Fibroblast of skin of right biceps (primary cell): Measurements from ENCODE around the gene CLEC5A.
"Not testable (repeated sequence)": the region's sequence is repeated elsewhere in the genome, so short reads cannot be mapped to it uniquely, and the experiment has no call there.

Experiments
- DNase-seq: peaks from one replicate; pipeline ENCODE4 v3.0.0-alpha.2; 2013

Gene CLEC5A

GRCh38 chr7:141946796-141947195 lies at the start of gene CLEC5A:
TSS of gene CLEC5A (minus strand) at chr7:141946974. CDS start at chr7:141946292, 682 bp downstream.
- no peak for DNase-seq

DNA sequence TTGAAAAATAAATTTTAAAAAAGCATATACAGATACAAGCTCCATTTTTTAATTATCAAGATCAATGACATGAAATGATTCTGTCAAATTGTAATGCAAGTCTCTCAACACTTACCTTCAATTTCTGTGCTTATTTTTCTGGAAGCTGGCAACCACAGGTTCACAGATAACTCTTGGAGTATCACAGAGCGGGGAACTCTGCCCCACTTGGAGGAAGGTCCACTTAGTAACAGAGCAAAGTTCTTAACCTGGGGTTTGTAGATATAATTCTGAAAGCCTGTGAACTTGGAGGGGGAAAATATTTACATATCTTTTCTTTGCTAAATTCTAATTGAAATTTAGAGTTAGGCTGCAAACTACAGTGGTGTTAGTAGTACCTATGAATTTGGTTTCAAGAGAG lies 46.6 kb upstream of the CLEC5A start:
- DNase-seq, result no peak

- DNase-seq, result no peak
Observed at GRCh38 chr7:141992688-141993087, 45.9 kb upstream of the CLEC5A start.

- DNase-seq, result no peak
Observed at GRCh38 chr7:141992156-141992555, 45.4 kb upstream of the CLEC5A start.

GRCh38 chr7:141991140-141991539 lies 44.4 kb upstream of the CLEC5A start:
- DNase-seq, result no peak

DNA sequence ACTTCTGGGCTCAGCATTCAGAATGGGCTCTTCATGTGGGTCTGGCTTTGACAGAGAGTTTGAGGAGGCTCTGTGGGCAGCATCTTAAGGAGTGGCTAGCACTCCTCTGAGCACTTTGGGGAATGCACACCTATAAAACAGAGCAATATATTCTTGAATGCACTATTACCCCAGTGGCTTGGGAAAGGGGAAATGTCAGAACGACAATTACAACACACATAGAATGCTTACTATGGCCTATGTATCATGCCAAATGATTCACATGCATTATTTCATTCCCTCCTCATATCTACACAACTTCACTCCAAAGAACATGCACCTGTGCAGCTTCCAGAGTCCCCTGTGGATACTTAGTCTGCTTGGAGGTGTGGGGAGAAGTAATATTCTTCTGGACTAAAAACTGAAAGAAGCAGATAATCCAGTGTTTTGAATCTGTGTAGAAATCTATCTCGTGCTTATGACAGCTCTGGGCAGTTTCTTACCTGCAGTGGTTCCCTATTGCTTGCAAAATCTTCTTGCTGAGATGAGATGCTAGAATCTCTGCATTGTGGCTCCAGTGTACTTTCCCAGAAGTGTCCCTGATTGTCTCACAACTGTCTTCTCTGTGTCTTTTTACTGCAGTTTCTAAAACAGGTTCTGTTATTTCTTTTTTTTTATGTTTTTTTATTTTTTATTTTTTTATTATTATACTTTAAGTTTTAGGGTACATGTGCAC lies 43.4 kb upstream of the CLEC5A start:
- no peak for DNase-seq

DNA sequence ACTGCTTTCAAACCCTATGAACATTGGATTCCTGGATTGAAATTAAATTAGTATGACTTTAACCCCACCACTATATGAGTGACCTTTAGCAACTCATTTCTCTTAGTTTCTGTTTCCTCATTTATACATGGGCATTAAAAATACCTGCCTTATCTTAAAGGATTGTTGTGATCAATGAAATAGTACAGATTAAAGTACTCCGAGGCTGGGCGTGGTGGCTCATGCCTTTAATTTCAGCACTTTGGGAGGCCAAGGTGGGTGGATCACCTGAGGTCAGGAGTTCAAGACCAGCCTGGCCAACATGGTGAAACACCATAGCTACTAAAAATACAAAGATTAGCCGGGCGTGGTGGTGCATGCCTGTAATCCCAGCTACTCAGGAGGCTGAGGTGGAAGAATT lies 41.0 kb upstream of the CLEC5A start:
- not testable (repeated sequence) for DNase-seq

- DNase-seq, result no peak
Observed at GRCh38 chr7:141986923-141987322, 40.1 kb upstream of the CLEC5A start.

DNA sequence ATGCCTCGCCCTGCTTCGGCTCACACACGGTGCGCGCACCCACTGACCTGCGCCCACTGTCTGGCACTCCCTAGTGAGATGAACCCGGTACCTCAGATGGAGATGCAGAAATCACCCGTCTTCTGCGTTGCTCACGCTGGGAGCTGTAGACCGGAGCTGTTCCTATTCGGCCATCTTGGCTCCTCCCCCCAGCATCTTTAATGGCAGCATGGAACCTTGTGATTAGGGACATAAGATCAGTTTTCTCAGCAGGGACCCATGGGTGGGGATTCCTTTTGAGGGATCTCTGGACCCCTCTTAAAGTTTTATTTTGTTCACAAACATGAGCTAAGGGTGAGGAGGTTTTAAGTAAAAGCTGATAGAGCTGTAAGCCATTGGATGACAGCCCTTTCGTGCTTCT lies 39.2 kb upstream of the CLEC5A start:
- DNase-seq, result not testable (repeated sequence)

DNA sequence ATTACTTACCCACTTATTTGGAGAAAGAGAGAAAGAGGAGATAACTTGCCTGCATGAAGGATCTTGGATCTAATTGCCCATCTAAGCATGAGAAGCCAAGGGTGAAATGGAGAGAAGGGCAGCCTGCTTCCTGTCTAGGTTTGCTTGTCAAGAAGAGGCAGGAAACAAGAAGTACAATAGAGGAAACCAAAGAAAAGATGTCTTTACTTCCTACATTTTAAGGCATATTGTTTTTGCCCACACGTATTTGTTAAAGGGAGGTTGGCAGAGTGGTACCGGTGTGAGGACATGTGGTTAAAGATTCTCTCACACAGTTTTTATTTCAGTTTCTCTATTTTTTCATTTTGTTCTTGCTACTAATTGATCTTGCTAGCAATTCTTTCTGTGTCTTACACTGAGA lies 32.8 kb upstream of the CLEC5A start:
- no peak for DNase-seq

DNA sequence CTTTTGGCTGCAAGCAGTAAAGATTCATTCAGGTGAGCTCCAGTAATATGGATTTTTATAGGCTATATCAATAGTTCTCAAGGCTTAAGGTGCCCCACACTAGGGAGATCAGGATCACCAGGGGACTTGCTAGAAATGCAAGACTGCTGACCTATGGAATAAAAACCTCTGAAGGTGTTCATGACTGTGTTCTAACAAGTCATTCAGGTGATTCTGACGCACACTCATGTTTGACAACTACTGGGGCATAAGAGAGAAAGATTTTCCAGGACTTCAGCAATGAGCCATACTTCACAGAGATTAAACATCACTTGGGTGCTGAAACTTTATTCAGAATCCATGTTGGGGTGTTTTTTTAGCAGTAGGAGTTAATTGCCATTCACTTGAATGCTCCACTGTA lies 31.6 kb upstream of the CLEC5A start:
- DNase-seq, result no peak

- no peak for DNase-seq
Observed at GRCh38 chr7:141976524-141977245, 29.9 kb upstream of the CLEC5A start.

- peak; percentile 7 for DNase-seq
Observed at GRCh38 chr7:141975806-141976523, 29.2 kb upstream of the CLEC5A start.

- no peak for DNase-seq
Observed at GRCh38 chr7:141974831-141975230, 28.1 kb upstream of the CLEC5A start.

GRCh38 chr7:141973673-141974072 lies 26.9 kb upstream of the CLEC5A start, which contains the start of gene TAS2R38:
TSS of gene TAS2R38 (minus strand) at chr7:141973773. CDS start at chr7:141973689, 84 bp downstream.
- no peak for DNase-seq

GRCh38 chr7:141960687-141961422 lies 14.1 kb upstream of the CLEC5A start:
- no peak for DNase-seq

DNA sequence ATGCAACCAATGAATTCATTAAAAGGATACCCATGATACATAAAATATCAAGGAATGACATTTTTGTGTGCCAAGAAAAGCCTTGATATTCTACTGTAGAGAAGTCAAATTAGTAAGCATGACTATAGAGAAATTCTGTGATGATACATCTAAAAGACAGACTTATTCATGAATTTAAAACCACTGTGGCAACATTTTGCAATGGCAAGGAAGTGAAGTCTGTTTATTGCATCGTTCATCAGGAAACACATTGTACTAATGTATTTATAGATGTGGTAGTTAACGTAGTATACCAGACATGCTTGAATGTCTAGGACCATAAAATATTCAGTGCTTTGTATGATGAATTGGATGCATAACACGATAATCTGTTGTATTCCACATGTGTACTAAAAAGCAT lies 9.3 kb upstream of the CLEC5A start:
- DNase-seq, result no peak

DNA sequence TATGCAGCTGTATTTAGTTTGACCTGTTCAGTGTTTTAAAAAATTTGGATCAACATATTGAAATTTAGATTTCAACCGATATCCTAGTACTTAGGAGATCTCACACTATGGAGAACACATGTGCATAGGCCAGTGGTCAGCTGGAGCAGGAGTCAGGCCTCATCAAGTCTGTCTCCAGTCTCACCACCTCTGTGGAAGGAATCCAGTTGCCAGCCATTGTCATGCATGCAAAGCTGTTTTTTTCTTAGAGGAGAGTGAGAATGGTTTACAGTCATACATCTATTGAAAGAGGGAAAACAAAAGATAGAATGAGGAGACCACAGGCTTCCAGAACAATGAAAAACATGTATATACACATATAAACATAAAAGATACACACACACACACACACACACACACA lies 7.6 kb upstream of the CLEC5A start:
- no peak for DNase-seq

DNA sequence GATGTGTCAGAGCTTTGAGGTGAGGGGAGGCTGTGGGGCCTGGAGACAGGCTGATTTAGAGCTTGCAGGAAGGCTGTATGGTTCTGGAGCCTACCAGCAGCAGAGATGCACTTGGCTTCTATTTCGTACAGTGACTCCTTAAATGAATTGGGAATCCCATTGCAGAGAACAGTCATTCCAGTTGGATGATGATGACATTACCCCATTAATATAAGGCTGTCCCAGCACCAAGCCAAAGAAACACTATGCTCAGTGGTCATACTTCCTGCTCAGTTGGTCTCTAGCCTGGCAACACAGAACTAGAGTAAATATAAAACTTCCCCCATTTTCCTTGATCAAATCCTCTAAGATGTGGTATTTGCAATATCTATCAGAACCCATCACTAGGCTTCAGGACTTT lies 5.7 kb upstream of the CLEC5A start:
- no peak for DNase-seq

DNA sequence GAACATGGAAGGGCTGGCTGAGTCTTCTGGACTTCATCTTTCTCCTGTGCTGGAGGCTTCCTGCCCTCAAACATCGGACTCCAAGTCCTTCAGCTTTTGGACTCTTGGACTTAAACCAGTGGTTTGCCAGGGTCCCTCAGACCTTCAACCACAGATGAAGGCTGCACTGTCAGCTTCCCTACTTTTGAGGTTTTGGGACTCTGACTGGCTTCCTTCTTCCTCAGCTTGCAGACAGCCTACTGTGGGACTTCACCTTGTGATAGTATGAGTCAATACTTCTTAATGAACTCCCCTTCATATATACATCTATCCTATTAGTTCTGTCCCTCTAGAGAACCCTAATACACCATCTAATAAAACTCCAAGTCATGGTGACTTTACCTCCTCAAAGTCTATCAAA lies 4.0 kb upstream of the CLEC5A start:
- no peak for DNase-seq

GRCh38 chr7:141949911-141950310 lies 3.1 kb upstream of the CLEC5A start:
- no peak for DNase-seq

DNA sequence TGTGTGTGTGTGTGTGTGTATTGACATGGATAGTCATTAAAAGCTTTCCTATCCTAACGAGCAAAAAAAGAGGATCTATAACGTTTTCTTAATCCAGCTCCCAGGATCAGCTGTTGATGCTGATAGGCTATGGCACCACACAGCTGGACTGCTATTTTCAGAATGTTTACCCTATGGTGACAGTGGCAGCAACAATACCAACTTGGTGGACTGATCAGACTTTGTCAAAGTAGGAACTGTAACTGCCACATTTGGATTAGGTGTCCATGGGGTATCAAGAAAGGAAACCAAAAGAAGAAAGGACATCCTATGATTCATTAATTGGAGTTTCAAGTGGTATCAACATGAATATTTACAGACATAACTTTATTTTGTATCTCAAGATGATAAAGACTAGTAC lies 2.7 kb upstream of the CLEC5A start:
- DNase-seq, result no peak

GRCh38 chr7:141949021-141949420 lies 2.2 kb upstream of the CLEC5A start:
- no peak for DNase-seq
